GM18951 (cell line): Measurements from ENCODE around the gene C1QTNF2.

Experiments
- POLR2A ChIP-seq: IDR thresholded peaks from 4 replicates; pipeline ENCODE4 v1.6.1; 2011; ENCODE audit warnings: mild to moderate bottlenecking; ENCODE audit not compliant: insufficient read length, insufficient read depth; ENCODE audit errors: extremely low read depth
- in situ Hi-C: fragments of 300-500 bp; cut with MboI; formaldehyde crosslinking; loops from one replicate; pipeline ENCODE4 v1.12.0; 2022; ENCODE audit warnings: low sequenced_read_pairs, mixed read lengths, inconsistent platforms; ENCODE audit not compliant: unreplicated experiment

Gene C1QTNF2

GRCh38 chr5:160315968-160316367 is 54.5 kb downstream of the C1QTNF2 start:
- in situ Hi-C loops, result no loop called here
- TF ChIP-seq POLR2A, result no peak

- in situ Hi-C loops, result no loop called here
- no peak for TF ChIP-seq POLR2A
These were observed 57.3 kb downstream of the C1QTNF2 start for GRCh38 chr5:160312960-160313727.

DNA sequence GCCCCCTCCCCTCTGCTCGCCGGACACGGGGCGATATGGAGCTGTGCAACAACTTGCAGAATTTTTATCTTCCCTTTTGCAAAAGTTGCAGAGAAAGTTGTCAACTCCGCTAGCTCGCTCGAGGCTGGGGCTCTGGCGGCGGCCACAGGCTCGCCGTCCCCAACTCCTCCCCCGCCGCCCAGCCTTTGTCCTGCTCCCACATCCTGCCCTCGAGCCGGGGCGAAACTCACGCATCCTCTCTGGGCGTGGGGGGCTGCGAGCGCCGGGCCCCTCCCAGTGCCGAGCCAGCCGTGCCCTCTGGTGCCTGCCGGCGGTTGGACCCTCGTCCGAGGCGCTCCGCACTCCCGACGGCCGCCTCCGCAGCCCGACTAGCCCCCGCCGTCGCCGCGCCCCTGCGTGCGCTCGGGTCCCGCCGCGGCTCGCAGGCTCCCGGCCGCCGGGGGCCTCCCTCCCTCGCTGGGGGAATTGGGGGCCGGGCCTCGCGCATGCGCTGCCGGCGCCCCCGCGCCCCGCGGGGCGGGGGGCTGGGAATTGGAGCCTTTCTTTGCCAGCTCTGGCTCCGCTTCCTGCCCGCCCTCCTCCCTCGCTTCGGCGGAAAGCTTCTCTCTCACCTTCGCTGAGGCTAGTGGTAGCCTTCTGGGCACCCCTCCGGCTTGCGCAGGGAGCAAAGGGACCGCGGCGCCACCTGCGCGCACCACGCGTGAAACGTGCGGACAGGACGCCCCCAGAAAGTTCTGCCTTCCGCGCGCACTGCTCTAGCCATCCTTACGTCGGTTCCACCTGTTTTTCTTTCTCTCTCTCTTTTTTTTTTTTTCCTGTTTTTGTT is 58.1 kb downstream of the C1QTNF2 start, which contains the start of gene CCNJL:
CCNJL (minus strand) TSS at position 431 of the 826 bp plus-strand sequence. CDS start 641 bp downstream, outside the sequence.
- peak; percentile 18 for TF ChIP-seq POLR2A
- in situ Hi-C loops, result no loop called here

GRCh38 chr5:160311491-160312133 is 58.8 kb downstream of the C1QTNF2 start:
- in situ Hi-C loops, result no loop called here
- TF ChIP-seq POLR2A, result no peak

- in situ Hi-C loops, result no loop called here
- no peak for TF ChIP-seq POLR2A
These were observed 59.7 kb downstream of the C1QTNF2 start for GRCh38 chr5:160310552-160311295.

GRCh38 chr5:160310140-160310539 is 60.3 kb downstream of the C1QTNF2 start:
- in situ Hi-C loops, result no loop called here
- no peak for TF ChIP-seq POLR2A

GRCh38 chr5:160306696-160307095 is 63.7 kb downstream of the C1QTNF2 start:
- in situ Hi-C loops, result no loop called here
- no peak for TF ChIP-seq POLR2A

GRCh38 chr5:160305319-160305718 is 65.1 kb downstream of the C1QTNF2 start:
- in situ Hi-C loops, result no loop called here
- TF ChIP-seq POLR2A, result no peak

GRCh38 chr5:160303690-160304089 is 66.7 kb downstream of the C1QTNF2 start:
- TF ChIP-seq POLR2A, result no peak
- in situ Hi-C loops, result no loop called here

GRCh38 chr5:160298189-160298588 is 72.2 kb downstream of the C1QTNF2 start:
- TF ChIP-seq POLR2A, result no peak
- in situ Hi-C loops, result no loop called here

GRCh38 chr5:160297776-160298175 is 72.7 kb downstream of the C1QTNF2 start:
- in situ Hi-C loops, result no loop called here

More at GRCh38 chr5:160297776-160298175, 72.7 kb downstream of the C1QTNF2 start:
- no peak for TF ChIP-seq POLR2A
